ENCODE results near the gene ATP5F1D. TPM values are rescaled to one million over a fixed set of nuclear protein-coding genes. Genes with fewer than 3 reads are reported as not detected.

The ATP5F1D gene
- total and polyA plus RNA-seq, 2 donors (not counting 1 experiment from before 2014, with no cell fraction given) = 150 to 166 TPM

DNA sequence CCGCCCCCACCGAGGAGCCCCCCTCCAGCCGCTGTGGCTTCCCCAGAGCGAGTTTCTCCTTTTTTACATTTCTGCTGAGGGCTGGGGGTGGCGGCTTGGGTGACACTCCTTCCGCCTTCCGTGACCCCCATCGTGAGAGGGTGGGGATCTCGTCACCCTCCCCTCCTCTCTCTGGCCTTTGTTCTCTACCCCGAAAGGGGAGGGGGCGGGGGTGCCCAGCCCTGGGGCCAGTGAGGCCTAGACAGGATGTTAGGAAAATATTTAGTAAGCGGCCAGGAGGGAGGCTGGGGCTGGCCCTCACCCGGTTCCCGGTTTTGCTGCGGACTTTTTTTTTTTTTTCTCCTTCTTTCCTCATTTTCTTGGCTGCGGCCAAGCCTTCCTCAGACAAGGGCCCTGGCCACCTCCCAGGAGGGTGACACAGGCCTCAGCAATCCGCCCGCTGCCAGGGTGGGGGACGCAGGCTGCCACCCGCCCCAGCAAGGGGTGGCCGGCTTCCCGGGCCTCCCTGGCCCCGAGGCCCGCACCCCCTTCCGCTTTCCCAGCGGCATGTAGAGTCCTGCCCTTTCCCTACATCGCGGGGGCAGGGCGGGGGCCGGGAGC lies 10.8 kb downstream of the ATP5F1D start:
- peak overlapping the region; percentile 89 to 94 for H3K27ac ChIP-seq (ENCODE audit: low read length in 2 of 2)
- ATAC-seq (ENCODE audit: low read depth) (peak; percentile 1), DNase-seq (peak; percentile 82)
- intact Hi-C loops (cut with micrococcal nuclease) = no loop called here
- Mint-ChIP-seq H3K4me1 (peaks cover 40% of the 10 kb centered on the region), H3K9me3 (ENCODE audit: insufficient read depth) (no peaks in the 10 kb centered on the region), H3K27ac (peak overlapping the region; percentile 92), H3K27me3 (no peaks in the 10 kb centered on the region), H3K4me3 (peak overlapping the region; percentile 91)
- ChIA-PET CTCF (interaction anchor here (0.7 to 5.8 kb wide), 6 partner anchors 8 to 52 kb away, joined by 3 to 113 read pairs (median 6); partner anchors contain the start of gene CIRBP), POLR2A (interaction anchor here (0.6 to 10.7 kb wide), 11 partner anchors 8 to 400 kb away, joined by 3 to 305 read pairs (median 3); partner anchors contain the start of genes CIRBP, FAM174C and TCF3)
- H3K4me3 ChIP-seq (ENCODE audit: control extremely low read depth in 1 of 5, extremely low read depth in 1 of 5, insufficient read depth in 1 of 5, low read depth in 2 of 5, low read length in 4 of 5) = peak overlapping the region; percentile 25 to 92 (median 86)
- no peaks in the 10 kb centered on the region for H3K27me3 ChIP-seq (replicated peaks in 1 of 4; ENCODE audit: control extremely low read depth in 1 of 4, control insufficient read depth in 3 of 4, insufficient read depth in 4 of 4, low read length in 3 of 4)
- TF ChIP-seq, protein P1, sequence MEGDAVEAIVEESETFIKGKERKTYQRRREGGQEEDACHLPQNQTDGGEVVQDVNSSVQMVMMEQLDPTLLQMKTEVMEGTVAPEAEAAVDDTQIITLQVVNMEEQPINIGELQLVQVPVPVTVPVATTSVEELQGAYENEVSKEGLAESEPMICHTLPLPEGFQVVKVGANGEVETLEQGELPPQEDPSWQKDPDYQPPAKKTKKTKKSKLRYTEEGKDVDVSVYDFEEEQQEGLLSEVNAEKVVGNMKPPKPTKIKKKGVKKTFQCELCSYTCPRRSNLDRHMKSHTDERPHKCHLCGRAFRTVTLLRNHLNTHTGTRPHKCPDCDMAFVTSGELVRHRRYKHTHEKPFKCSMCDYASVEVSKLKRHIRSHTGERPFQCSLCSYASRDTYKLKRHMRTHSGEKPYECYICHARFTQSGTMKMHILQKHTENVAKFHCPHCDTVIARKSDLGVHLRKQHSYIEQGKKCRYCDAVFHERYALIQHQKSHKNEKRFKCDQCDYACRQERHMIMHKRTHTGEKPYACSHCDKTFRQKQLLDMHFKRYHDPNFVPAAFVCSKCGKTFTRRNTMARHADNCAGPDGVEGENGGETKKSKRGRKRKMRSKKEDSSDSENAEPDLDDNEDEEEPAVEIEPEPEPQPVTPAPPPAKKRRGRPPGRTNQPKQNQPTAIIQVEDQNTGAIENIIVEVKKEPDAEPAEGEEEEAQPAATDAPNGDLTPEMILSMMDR (IDR thresholded peaks at IDR 0.05) = no peak
- TF ChIP-seq EZH2 (IDR thresholded peaks at IDR 0.05; ENCODE audit: borderline replicate concordance, insufficient read depth, low read depth, low read length, poor library complexity, severe bottlenecking) = no peak
- H2AFZ ChIP-seq (ENCODE audit: insufficient read depth, low read depth, low read length, poor library complexity, severe bottlenecking) = no peak overlapping the region
- H3K9ac ChIP-seq (ENCODE audit: low read length) = peak overlapping the region; percentile 86
- H3K4me2 ChIP-seq (replicated peaks; ENCODE audit: low read depth, low read length, poor library complexity, severe bottlenecking) = peak overlapping the region; percentile 98
- H3K79me2 ChIP-seq (ENCODE audit: control insufficient read depth, insufficient read depth, low read length) = peaks cover 63% of the 10 kb centered on the region
- 0% methylated on average over 15 of the region's 30 CpGs for WGBS (ENCODE audit: insufficient coverage)
- peaks cover 58% of the 10 kb centered on the region for H4K20me1 ChIP-seq (ENCODE audit: control insufficient read depth, insufficient read depth, low read length, poor library complexity, severe bottlenecking)
- H3K9me3 ChIP-seq (ENCODE audit: control extremely low read depth in 1 of 3, control insufficient read depth in 2 of 3, insufficient read depth in 1 of 3, low read length in 2 of 3) = no peaks in the 10 kb centered on the region
- peaks cover 36 to 64% of the 10 kb centered on the region in 2 donors for H3K4me1 ChIP-seq (ENCODE audit: control insufficient read depth in 2 of 2, insufficient read depth in 2 of 2, low read length in 2 of 2)
- H3K36me3 ChIP-seq (replicated peaks in 1 of 2; ENCODE audit: control extremely low read depth in 1 of 2, control insufficient read depth in 1 of 2, extremely low read depth in 1 of 2, insufficient read depth in 2 of 2, low read length in 1 of 2) = peaks cover 0 to 41% of the 10 kb centered on the region in 2 experiments
